Measurements from ENCODE around the gene THBS2. TPM values are rescaled to one million over a fixed set of nuclear protein-coding genes. Genes with fewer than 3 reads are reported as not detected.
"Not testable (repeated sequence)": the region's sequence is repeated elsewhere in the genome, so short reads cannot be mapped to it uniquely, and the experiment has no call there.

THBS2 gene
- total RNA-seq, 2 experiments from 2014 or later: not detected

DNA sequence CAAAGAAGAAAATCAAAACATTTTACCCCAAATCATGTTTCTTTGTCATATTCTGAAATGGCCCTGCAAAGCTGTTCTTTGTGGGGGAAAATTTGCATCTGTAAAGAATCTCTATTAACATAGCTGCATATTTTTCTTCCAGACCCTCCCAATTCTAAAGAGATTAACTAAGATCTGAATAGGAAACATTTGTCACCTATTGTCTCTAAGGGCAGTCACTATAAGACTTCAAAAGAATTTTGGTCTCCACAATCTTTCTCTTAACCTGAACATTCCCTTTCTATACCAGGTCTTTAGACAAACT, 16.4 kb upstream of the THBS2 start:
- H3K27me3 Mint-ChIP-seq (ENCODE audit: low read depth); ATAC-seq; H3K4me3 Mint-ChIP-seq; POLR2A ChIA-PET; H3K4me1 Mint-ChIP-seq (ENCODE audit: low read depth); CTCF ChIA-PET; H3K9me3 Mint-ChIP-seq (ENCODE audit: insufficient read depth); H3K36me3 Mint-ChIP-seq (ENCODE audit: low read depth); DNase-seq; H3K27ac Mint-ChIP-seq: not testable (repeated sequence)

DNA sequence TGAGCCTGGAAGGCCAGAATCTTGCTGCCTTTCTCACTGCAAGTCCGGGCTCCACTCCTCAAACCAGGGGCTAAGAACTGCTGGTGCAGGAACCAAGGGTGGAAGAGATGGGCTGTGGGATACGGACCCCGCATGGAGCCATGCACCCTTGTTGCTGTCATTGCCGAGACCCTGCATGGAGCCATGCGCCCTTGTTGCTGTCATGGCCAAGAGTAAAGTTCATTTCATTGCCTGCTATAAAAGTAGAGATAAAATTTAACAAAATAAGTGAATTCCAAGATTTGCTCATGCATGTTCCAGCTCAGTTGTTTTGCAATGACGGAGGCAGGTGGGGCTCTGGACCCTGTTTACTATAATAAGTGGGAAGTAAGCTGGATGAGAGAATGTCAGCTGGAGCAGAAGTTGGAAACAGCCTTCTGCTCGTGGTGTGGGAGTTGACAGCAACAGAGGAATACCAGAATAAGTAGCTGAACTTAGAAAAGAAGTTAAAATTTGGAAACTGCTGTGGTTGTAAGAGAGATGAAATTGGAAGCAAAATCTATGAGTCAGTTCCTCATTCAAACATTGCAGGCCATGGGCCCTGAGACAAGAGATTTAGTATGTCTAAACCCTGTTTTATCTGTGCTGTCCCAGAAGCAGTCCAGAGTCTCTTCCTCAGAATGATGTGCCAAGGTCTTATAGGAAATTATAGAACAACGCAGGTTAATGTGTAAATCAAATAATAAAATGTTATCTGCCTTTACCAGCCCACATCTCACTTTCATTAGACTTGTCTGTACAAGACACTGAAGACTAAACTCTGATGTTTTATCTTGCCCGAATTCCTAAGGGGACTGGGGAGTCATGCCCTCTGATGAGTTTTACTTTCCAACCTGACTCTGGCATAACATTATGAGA, 15.8 kb upstream of the THBS2 start:
- CTCF ChIA-PET: no interaction called here
- no peak for ATAC-seq

GRCh38 chr6:169268276-169268675, 14.6 kb upstream of the THBS2 start:
- no peaks in the 10 kb centered on the region for H3K4me1 Mint-ChIP-seq (ENCODE audit: low read depth)
- no peak overlapping the region for H3K4me3 Mint-ChIP-seq
- no peak overlapping the region for H3K27ac Mint-ChIP-seq
- H3K36me3 Mint-ChIP-seq (ENCODE audit: low read depth): no peaks in the 10 kb centered on the region
- no peak for ATAC-seq
- H3K9me3 Mint-ChIP-seq (ENCODE audit: insufficient read depth): no peaks in the 10 kb centered on the region
- POLR2A ChIA-PET: interaction anchor here (0.7 kb wide), 1 partner anchor 62 kb away, joined by 3 read pairs; no protein-coding TSS in a partner anchor
- H3K27me3 Mint-ChIP-seq (ENCODE audit: low read depth): peaks cover 3% of the 10 kb centered on the region
- DNase-seq: no peak
- CTCF ChIA-PET: no interaction called here

More for the DNA sequence above, 15.8 kb upstream of the THBS2 start:
- POLR2A ChIA-PET: no interaction called here
- no peak for DNase-seq
- Mint-ChIP-seq H3K4me3 (no peak overlapping the region), H3K27ac (no peak overlapping the region), H3K27me3 (ENCODE audit: low read depth) (peaks cover 3% of the 10 kb centered on the region), H3K36me3 (ENCODE audit: low read depth) (no peaks in the 10 kb centered on the region), H3K4me1 (ENCODE audit: low read depth) (no peaks in the 10 kb centered on the region), H3K9me3 (ENCODE audit: insufficient read depth) (no peaks in the 10 kb centered on the region)

GRCh38 chr6:169266746-169267591, 13.3 kb upstream of the THBS2 start:
- ATAC-seq (no peak), DNase-seq (no peak)
- H3K4me1 Mint-ChIP-seq (ENCODE audit: low read depth): no peaks in the 10 kb centered on the region
- ChIA-PET CTCF (no interaction called here), POLR2A (no interaction called here)
- H3K27me3 Mint-ChIP-seq (ENCODE audit: low read depth): peaks cover 3% of the 10 kb centered on the region
- H3K36me3 Mint-ChIP-seq (ENCODE audit: low read depth): no peaks in the 10 kb centered on the region
- no peaks in the 10 kb centered on the region for H3K9me3 Mint-ChIP-seq (ENCODE audit: insufficient read depth)
- no peak overlapping the region for H3K27ac Mint-ChIP-seq
- H3K4me3 Mint-ChIP-seq: no peak overlapping the region

GRCh38 chr6:169266261-169266660, 12.6 kb upstream of the THBS2 start:
- DNase-seq (no peak), ATAC-seq (no peak)
- H3K4me1 Mint-ChIP-seq (ENCODE audit: low read depth): no peaks in the 10 kb centered on the region
- ChIA-PET POLR2A (no interaction called here), CTCF (no interaction called here)
- H3K36me3 Mint-ChIP-seq (ENCODE audit: low read depth): no peaks in the 10 kb centered on the region
- no peak overlapping the region for H3K27ac Mint-ChIP-seq
- no peaks in the 10 kb centered on the region for H3K9me3 Mint-ChIP-seq (ENCODE audit: insufficient read depth)
- no peak overlapping the region for H3K4me3 Mint-ChIP-seq
- peaks cover 3% of the 10 kb centered on the region for H3K27me3 Mint-ChIP-seq (ENCODE audit: low read depth)

- DNase-seq (no peak), ATAC-seq (no peak)
- ChIA-PET POLR2A (no interaction called here), CTCF (no interaction called here)
- no peaks in the 10 kb centered on the region for H3K36me3 Mint-ChIP-seq (ENCODE audit: low read depth)
- H3K4me3 Mint-ChIP-seq: no peak overlapping the region
- H3K27me3 Mint-ChIP-seq (ENCODE audit: low read depth): no peaks in the 10 kb centered on the region
- no peaks in the 10 kb centered on the region for H3K9me3 Mint-ChIP-seq (ENCODE audit: insufficient read depth)
- H3K27ac Mint-ChIP-seq: no peak overlapping the region
- H3K4me1 Mint-ChIP-seq (ENCODE audit: low read depth): no peaks in the 10 kb centered on the region
Measured at GRCh38 chr6:169265486-169266131, 12.0 kb upstream of the THBS2 start.

DNA sequence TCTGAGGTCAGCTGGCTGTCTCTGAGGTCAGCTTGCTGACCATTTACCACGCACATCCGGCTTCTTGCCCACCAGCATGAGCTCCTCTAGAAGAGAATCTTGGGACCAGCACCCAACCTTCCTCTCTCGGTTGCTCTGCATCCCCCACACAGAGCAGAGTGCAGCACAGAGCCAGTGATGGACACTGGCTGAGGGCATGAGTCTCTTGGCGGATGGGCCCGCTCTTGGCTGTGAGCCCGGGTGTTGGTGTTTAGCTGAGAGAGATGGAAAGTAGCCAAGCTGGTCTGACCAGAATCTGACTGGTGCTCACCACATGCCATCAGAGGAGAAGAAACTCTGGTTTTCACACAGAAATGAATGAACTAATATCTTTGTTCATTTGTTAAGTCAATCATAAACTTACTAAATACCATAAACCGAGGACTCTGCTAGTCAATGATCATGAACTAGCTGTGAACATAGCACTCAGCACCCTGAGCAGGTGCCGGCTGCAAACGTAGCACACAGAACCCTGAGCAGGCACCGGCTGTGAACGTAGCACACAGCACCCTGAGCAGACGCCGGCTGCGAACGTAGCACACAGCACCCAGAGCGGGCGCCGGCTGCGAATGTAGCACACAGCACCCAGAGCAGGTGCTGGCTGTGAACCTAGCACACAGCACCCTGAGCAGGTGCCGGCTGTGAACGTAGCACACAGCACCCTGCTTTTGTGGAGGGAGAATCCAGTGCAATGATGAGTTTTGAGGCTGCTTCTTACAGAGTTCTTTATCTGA, 10.4 kb upstream of the THBS2 start:
- H3K36me3 Mint-ChIP-seq (ENCODE audit: low read depth): no peaks in the 10 kb centered on the region

GRCh38 chr6:169263374-169263773, 9.7 kb upstream of the THBS2 start:
- POLR2A ChIA-PET: no interaction called here
- Mint-ChIP-seq H3K27ac (no peak overlapping the region), H3K27me3 (ENCODE audit: low read depth) (no peaks in the 10 kb centered on the region), H3K9me3 (ENCODE audit: insufficient read depth) (no peaks in the 10 kb centered on the region), H3K4me3 (no peak overlapping the region), H3K36me3 (ENCODE audit: low read depth) (no peaks in the 10 kb centered on the region), H3K4me1 (ENCODE audit: low read depth) (no peaks in the 10 kb centered on the region)
- DNase-seq: no peak
- no peak for ATAC-seq
- CTCF ChIA-PET: no interaction called here

More for the DNA sequence above, 10.4 kb upstream of the THBS2 start:
- no peaks in the 10 kb centered on the region for H3K4me1 Mint-ChIP-seq (ENCODE audit: low read depth)
- DNase-seq (no peak), ATAC-seq (no peak)
- H3K9me3 Mint-ChIP-seq (ENCODE audit: insufficient read depth): no peaks in the 10 kb centered on the region
- ChIA-PET POLR2A (no interaction called here), CTCF (no interaction called here)
- H3K4me3 Mint-ChIP-seq: no peak overlapping the region
- no peak overlapping the region for H3K27ac Mint-ChIP-seq
- no peaks in the 10 kb centered on the region for H3K27me3 Mint-ChIP-seq (ENCODE audit: low read depth)

DNA sequence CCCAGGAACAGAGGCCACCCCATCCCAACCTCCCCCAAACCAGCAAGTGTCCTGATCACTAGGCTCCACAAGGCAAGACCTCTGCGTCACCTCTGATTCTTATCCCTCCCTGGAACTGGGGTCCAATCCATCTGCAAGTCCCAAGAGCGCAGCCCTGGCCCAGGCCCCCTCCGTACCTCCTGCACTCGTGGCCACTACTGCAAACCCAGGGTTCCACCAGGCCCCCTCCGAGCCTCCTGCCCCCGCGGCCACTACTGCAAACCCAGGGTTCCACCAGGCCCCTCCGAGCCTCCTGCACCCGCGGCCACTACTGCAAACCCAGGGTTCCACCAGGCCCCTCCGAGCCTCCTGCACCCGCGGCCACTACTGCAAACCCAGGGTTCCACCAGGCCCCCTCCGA, 9.0 kb upstream of the THBS2 start:
- H3K36me3 Mint-ChIP-seq (ENCODE audit: low read depth); H3K27me3 Mint-ChIP-seq (ENCODE audit: low read depth); H3K27ac Mint-ChIP-seq; H3K4me3 Mint-ChIP-seq; H3K9me3 Mint-ChIP-seq (ENCODE audit: insufficient read depth); CTCF ChIA-PET; H3K4me1 Mint-ChIP-seq (ENCODE audit: low read depth); POLR2A ChIA-PET; ATAC-seq; DNase-seq: not testable (repeated sequence)

GRCh38 chr6:169256518-169256917, 2.9 kb upstream of the THBS2 start:
- ATAC-seq: no peak
- Mint-ChIP-seq H3K27ac (no peak overlapping the region), H3K9me3 (ENCODE audit: insufficient read depth) (no peaks in the 10 kb centered on the region), H3K36me3 (ENCODE audit: low read depth) (no peaks in the 10 kb centered on the region), H3K27me3 (ENCODE audit: low read depth) (peaks cover 45% of the 10 kb centered on the region), H3K4me1 (ENCODE audit: low read depth) (peaks cover 4% of the 10 kb centered on the region), H3K4me3 (no peak overlapping the region)
- no peak for DNase-seq
- CTCF ChIA-PET: no interaction called here
- POLR2A ChIA-PET: no interaction called here

DNA sequence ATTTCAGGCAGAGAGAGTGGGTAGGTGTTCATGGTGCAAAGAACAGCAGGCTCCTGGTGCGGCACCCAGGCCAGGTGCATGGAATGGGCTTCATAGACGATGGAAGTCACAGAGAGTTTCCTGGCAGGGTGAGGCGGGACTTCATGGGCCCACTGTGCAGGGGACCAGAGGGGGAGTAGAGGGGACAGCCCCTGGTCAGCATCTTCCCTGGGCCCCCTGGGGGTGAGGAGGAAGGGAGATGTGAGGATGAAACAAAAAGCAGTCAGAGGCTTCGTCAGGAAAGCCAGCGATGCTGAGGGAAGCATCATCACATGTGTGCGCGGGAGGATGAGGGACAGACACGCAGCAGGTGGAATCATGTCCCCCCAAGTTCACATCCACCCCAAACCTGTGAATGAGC, 2.4 kb upstream of the THBS2 start:
- DNase-seq (no peak), ATAC-seq (no peak)
- CTCF ChIA-PET: no interaction called here
- POLR2A ChIA-PET: no interaction called here
- Mint-ChIP-seq H3K27ac (no peak overlapping the region), H3K4me3 (no peak overlapping the region), H3K4me1 (ENCODE audit: low read depth) (peaks cover 4% of the 10 kb centered on the region), H3K36me3 (ENCODE audit: low read depth) (no peaks in the 10 kb centered on the region), H3K9me3 (ENCODE audit: insufficient read depth) (no peaks in the 10 kb centered on the region), H3K27me3 (ENCODE audit: low read depth) (peaks cover 48% of the 10 kb centered on the region)

- H3K4me1 Mint-ChIP-seq (ENCODE audit: low read depth): peaks cover 4% of the 10 kb centered on the region
Measured at GRCh38 chr6:169255643-169256042, 2.0 kb upstream of the THBS2 start.

More at GRCh38 chr6:169255643-169256042, 2.0 kb upstream of the THBS2 start:
- ChIA-PET CTCF (no interaction called here), POLR2A (no interaction called here)
- Mint-ChIP-seq H3K36me3 (ENCODE audit: low read depth) (no peaks in the 10 kb centered on the region), H3K4me3 (no peak overlapping the region), H3K27ac (no peak overlapping the region), H3K27me3 (ENCODE audit: low read depth) (peaks cover 52% of the 10 kb centered on the region), H3K9me3 (ENCODE audit: insufficient read depth) (no peaks in the 10 kb centered on the region)
- no peak for DNase-seq
- no peak for ATAC-seq
